ENCODE measurements around the gene LRRC8E.
"Not testable (repeated sequence)": the region's sequence is repeated elsewhere in the genome, so short reads cannot be mapped to it uniquely, and the experiment has no call there.

Gene LRRC8E

GRCh38 chr19:7920519-7921301 lies 32.4 kb downstream of the LRRC8E start:
- peak; percentile 96 for DNase-seq (ENCODE audit: low spot score)

GRCh38 chr19:7921302-7921966 lies 33.1 kb downstream of the LRRC8E start:
- DNase-seq (ENCODE audit: low spot score): no peak

GRCh38 chr19:7921967-7922835 lies 33.9 kb downstream of the LRRC8E start:
- no peak for DNase-seq (ENCODE audit: low spot score)

GRCh38 chr19:7922836-7923195 lies 34.5 kb downstream of the LRRC8E start:
- DNase-seq (ENCODE audit: low spot score): no peak

GRCh38 chr19:7923295-7924191 lies 35.2 kb downstream of the LRRC8E start:
- no peak for DNase-seq (ENCODE audit: low spot score)

- DNase-seq (ENCODE audit: low spot score): no peak
These were observed 35.9 kb downstream of the LRRC8E start for GRCh38 chr19:7924241-7924640.

GRCh38 chr19:7924651-7925170 lies 36.4 kb downstream of the LRRC8E start:
- DNase-seq (ENCODE audit: low spot score): no peak

GRCh38 chr19:7925171-7925851 lies 37.0 kb downstream of the LRRC8E start:
- DNase-seq (ENCODE audit: low spot score): peak; percentile 97

GRCh38 chr19:7926021-7926726 lies 37.9 kb downstream of the LRRC8E start, which contains the start of gene CTXN1:
TSS of gene CTXN1 (minus strand) at chr19:7926135. CDS start at chr19:7925538, 597 bp downstream.
- peak; percentile 79 for DNase-seq (ENCODE audit: low spot score)

- DNase-seq (ENCODE audit: low spot score): no peak
These were observed 38.7 kb downstream of the LRRC8E start for GRCh38 chr19:7926727-7927604.

GRCh38 chr19:7927605-7928333 lies 39.5 kb downstream of the LRRC8E start:
- DNase-seq (ENCODE audit: low spot score): no peak

GRCh38 chr19:7928334-7928706 lies 40.0 kb downstream of the LRRC8E start:
- DNase-seq (ENCODE audit: low spot score): no peak

- peak; percentile 84 for DNase-seq (ENCODE audit: low spot score)
These were observed 40.7 kb downstream of the LRRC8E start for GRCh38 chr19:7928741-7929701.

- not testable (repeated sequence) for DNase-seq (ENCODE audit: low spot score)
These were observed 41.7 kb downstream of the LRRC8E start for GRCh38 chr19:7930030-7930429.

- no peak for DNase-seq (ENCODE audit: low spot score)
These were observed 42.5 kb downstream of the LRRC8E start for GRCh38 chr19:7930765-7931164.

- DNase-seq (ENCODE audit: low spot score): no peak
These were observed 43.1 kb downstream of the LRRC8E start for GRCh38 chr19:7931221-7932061.

Data from hepatic stellate cell (primary cell).